Measurements from ENCODE around the gene PPP4R3B.

The PPP4R3B gene

GRCh38 chr2:55498582-55498981, 118.8 kb downstream of the PPP4R3B start:
- Histone ChIP-seq H3K27ac (ENCODE audit: low read depth, low read length) (no peak overlapping the region), H3K36me3 (ENCODE audit: insufficient read depth, low read length) (no peaks in the 10 kb centered on the region), H3K9me3 (ENCODE audit: low read length) (no peaks in the 10 kb centered on the region), H3K27me3 (ENCODE audit: control insufficient read depth in 1 of 2, insufficient read depth in 2 of 2, low read length in 2 of 2) (no peaks in the 10 kb centered on the region), H3K9ac (ENCODE audit: low read length) (no peak overlapping the region), H3K4me3 (ENCODE audit: low read depth in 1 of 2, low read length in 2 of 2) (no peak overlapping the region), H3K4me1 (ENCODE audit: insufficient read depth, low read length) (no peaks in the 10 kb centered on the region)
